Ovary (tissue), 9 donors: ENCODE measurements around the gene LIMA1. TPM values are rescaled to one million over a fixed set of nuclear protein-coding genes. Genes with fewer than 3 reads are reported as not detected.
A peak's percentile ranks its signal among the peaks of the same experiment; 100 is the strongest.
"Not testable (repeated sequence)": the region's sequence is repeated elsewhere in the genome, so short reads cannot be mapped to it uniquely, and the experiment has no call there.

ENCODE experiments used
- DNase-seq, 5 donors: peaks; one replicate each; pipeline ENCODE4 v3.0.0-alpha.2; 2019 to 2020
- H3K27ac ChIP-seq, 2 donors: fragments of 200-600 bp; one replicate each; pipeline versions ENCODE4 v1.5.1 to v1.8.0; 2019 to 2022
- H3K27me3 ChIP-seq: fragments of 200-600 bp; one replicate; pipeline ENCODE4 v1.8.0; 2022
- H3K36me3 ChIP-seq: fragments of 200-600 bp; sonication (generic); one replicate; pipeline ENCODE4 v1.5.1; 2019
- H3K4me1 ChIP-seq: one replicate; pipeline ENCODE4 v1.8.1; 2013; ENCODE audit warnings: mild to moderate bottlenecking, moderate library complexity; ENCODE audit not compliant: insufficient read depth
- H3K4me3 ChIP-seq: fragments of 200-600 bp; sonication (generic); one replicate; pipeline ENCODE4 v1.5.1; 2017
- H3K9me3 ChIP-seq, 2 donors: fragments of 200-600 bp in 1 of 2; sonication (generic) in 1 of 2; one replicate each; pipeline versions ENCODE4 v1.5.1 to v1.8.1; 2013 to 2019; ENCODE audit warnings: mild to moderate bottlenecking in 1 of 2, moderate library complexity in 1 of 2
- CTCF ChIP-seq, 3 donors: fragments of 450-650 bp in 2 of 3; fragments of 200-600 bp in 1 of 3; IDR thresholded peaks; one replicate each; pipeline versions ENCODE4 v1.5.1 to v1.8.0; 2016 to 2022; ENCODE audit warnings: antibody characterized with exemption in 3 of 3, mild to moderate bottlenecking in 1 of 3
- EP300 ChIP-seq: sonication (generic); formaldehyde crosslinking; IDR thresholded peaks from one replicate; pipeline ENCODE4 v1.6.1; 2017; ENCODE audit warnings: antibody characterized with exemption
- POLR2A ChIP-seq: fragments of 450-650 bp; IDR thresholded peaks from one replicate; pipeline ENCODE4 v1.6.1; 2017; ENCODE audit warnings: antibody characterized with exemption, mild to moderate bottlenecking, moderate library complexity
- WGBS, 3 donors: extraction: QIAGEN DNeasy Blood & Tissue Kit in 1 of 3; methylation state at CpG; one replicate each; pipeline versions ENCODE4 v1.1.5 to v1.1.7; 2013 to 2017; 5-methylcytosine and 5-hydroxymethylcytosine counted together
- intact Hi-C, 4 donors: fragments of 100-400 bp; cut with DNase I; formaldehyde crosslinking; loops; one replicate each; pipeline versions ENCODE4 v1.11.0 to v1.15.1; 2022 to 2023
- polyA plus RNA-seq, 2 donors: library from polyadenylated mRNA; stranded (reverse); fragments of 200-250 nt in 1 of 2; fragments of 350-450 nt in 1 of 2; fragmentation: Illumina TruSeq in 1 of 2; extraction: RNeasy Lipid Tissue Mini Kit (QIAGEN cat#74804) in 1 of 2; gene quantifications; one replicate each; pipeline ENCODE4 v1.2.3, GENCODE V29; 2013 to 2014
- total RNA-seq, 7 donors: library from RNA; depleted of rRNA in 2 of 7; stranded (reverse); fragments of >200 nt in 2 of 7; fragmentation: NEBNext Ultra II Directional in 3 of 7; extraction: Animal tissue kit (Norgen Biotek cat#: 25700) in 3 of 7; gene quantifications; one replicate each; pipeline versions ENCODE4 v1.1.0 to v1.2.4, GENCODE V29; 2016 to 2023
- donor health status: DM: no; HTN: no; CAD: no; lungs with moderate emphysema.
- donor health status: DM: no; HTN: no; CAD: no.
- donor health status: Bipolar disorder and iron deficiency.
- donor health status: DM: yes; HTN: yes; CAD: no.
- donor health status: DM: no; HTN: no; CAD: no.
- donor health status: DM: yes; HTN: yes; CAD: no.

The LIMA1 gene
- total and polyA plus RNA-seq, 9 donors = 28.0 to 80.0 (median 45.2) TPM

- Histone ChIP-seq H3K27ac (no peak overlapping the region), H3K27me3 (no peaks in the 10 kb centered on the region), H3K4me3 (no peak overlapping the region), H3K9me3 (no peaks in the 10 kb centered on the region), H3K36me3 (no peaks in the 10 kb centered on the region), H3K4me1 (peaks cover 6% of the 10 kb centered on the region)
- intact Hi-C loops = no loop called here
- TF ChIP-seq CTCF (IDR thresholded peaks at IDR 0.05) (no peak), POLR2A (no peak), EP300 (no peak)
- 65 to 76% (median 67%) methylated on average over 2 of the region's 2 CpGs for WGBS, 3 donors
- DNase-seq = no peak
These were observed 126.1 kb downstream of the LIMA1 start for GRCh38 chr12:50157259-50157658.

GRCh38 chr12:50156641-50157040 is 126.7 kb downstream of the LIMA1 start:
- H3K4me3 ChIP-seq = no peak overlapping the region
- intact Hi-C loops = no loop called here
- no peaks in the 10 kb centered on the region for H3K9me3 ChIP-seq
- H3K4me1 ChIP-seq = peaks cover 6% of the 10 kb centered on the region
- H3K27ac ChIP-seq = no peak overlapping the region
- H3K36me3 ChIP-seq = no peaks in the 10 kb centered on the region
- TF ChIP-seq POLR2A = no peak
- no peak for TF ChIP-seq CTCF (IDR thresholded peaks at IDR 0.05)
- TF ChIP-seq EP300 = no peak
- DNase-seq = no peak
- no peaks in the 10 kb centered on the region for H3K27me3 ChIP-seq

- intact Hi-C loops, H3K4me3 ChIP-seq, H3K9me3 ChIP-seq, H3K27ac ChIP-seq, H3K27me3 ChIP-seq, H3K4me1 ChIP-seq, DNase-seq, H3K36me3 ChIP-seq: not testable (repeated sequence)
- 88 to 92% (median 90%) methylated on average over 5 of the region's 5 CpGs for WGBS, 3 donors
These were observed 128.4 kb downstream of the LIMA1 start for GRCh38 chr12:50154947-50155346.

GRCh38 chr12:50151047-50151687 is 132.2 kb downstream of the LIMA1 start:
- H3K27ac ChIP-seq = peak overlapping the region in 1 of 2 donors; percentile 1
- H3K4me3 ChIP-seq = no peak overlapping the region
- no peaks in the 10 kb centered on the region for H3K9me3 ChIP-seq
- H3K27me3 ChIP-seq = no peaks in the 10 kb centered on the region
- TF ChIP-seq POLR2A (no peak), EP300 (no peak), CTCF (IDR thresholded peaks at IDR 0.05) (no peak)
- intact Hi-C loops = no loop called here
- DNase-seq = no peak
- H3K36me3 ChIP-seq = no peaks in the 10 kb centered on the region
- H3K4me1 ChIP-seq = peaks cover 4% of the 10 kb centered on the region
- WGBS, 3 donors = 4 to 12% (median 7%) methylated on average over 1 of the region's 1 CpG

GRCh38 chr12:50149311-50149710 is 134.0 kb downstream of the LIMA1 start:
- WGBS, 3 donors = 80 to 90% (median 81%) methylated on average over 3 of the region's 3 CpGs
- Histone ChIP-seq H3K4me1 (peaks cover 4% of the 10 kb centered on the region), H3K36me3 (no peaks in the 10 kb centered on the region), H3K4me3 (no peak overlapping the region), H3K27ac (no peak overlapping the region), H3K27me3 (no peaks in the 10 kb centered on the region), H3K9me3 (no peaks in the 10 kb centered on the region)
- TF ChIP-seq EP300 (no peak), CTCF (IDR thresholded peaks at IDR 0.05) (no peak), POLR2A (no peak)
- DNase-seq = no peak
- intact Hi-C loops = no loop called here

GRCh38 chr12:50148011-50148410 is 135.3 kb downstream of the LIMA1 start:
- H3K9me3 ChIP-seq, DNase-seq, H3K4me1 ChIP-seq, H3K4me3 ChIP-seq, H3K27me3 ChIP-seq, H3K27ac ChIP-seq, intact Hi-C loops, H3K36me3 ChIP-seq: not testable (repeated sequence)
- WGBS, 3 donors = 77 to 80% (median 79%) methylated on average over 6 of the region's 6 CpGs
